MM.1S (cell line): ENCODE measurements around the gene HSPB2.

ENCODE experiments used
- DNase-seq: peaks from one replicate; pipeline ENCODE4 v3.0.0-alpha.2; 2015
- H2AFZ ChIP-seq: fragments of 300-600 bp; sonication (generic); 2 replicates; pipeline ENCODE4 v1.6.0; 2016; ENCODE audit warnings: antibody characterized with exemption, low read length
- H3F3A ChIP-seq: fragments of 300-600 bp; sonication (generic); 2 replicates; pipeline ENCODE4 v1.6.1; 2016; ENCODE audit warnings: mild to moderate bottlenecking, antibody characterized with exemption, low read length, moderate library complexity, mixed read lengths; ENCODE audit not compliant: insufficient read depth
- H3K27ac ChIP-seq: fragments of 300-600 bp; sonication (generic); 2 replicates; pipeline ENCODE4 v1.5.1; 2016; ENCODE audit warnings: mild to moderate bottlenecking, low read length
- H3K27me3 ChIP-seq: fragments of 300-600 bp; sonication (generic); replicated peaks from 2 replicates; pipeline ENCODE4 v1.6.0; 2016; ENCODE audit warnings: low read length; ENCODE audit not compliant: insufficient read depth
- H3K36me3 ChIP-seq: fragments of 300-600 bp; sonication (generic); replicated peaks from 2 replicates; pipeline ENCODE4 v1.6.1; 2016; ENCODE audit warnings: mild to moderate bottlenecking, low read length, mixed read lengths; ENCODE audit not compliant: insufficient read depth
- H3K4me1 ChIP-seq: fragments of 300-600 bp; sonication (generic); 2 replicates; pipeline ENCODE4 v1.6.1; 2016; ENCODE audit warnings: low read length, mixed read lengths
- H3K4me2 ChIP-seq: fragments of 300-600 bp; sonication (generic); 2 replicates; pipeline ENCODE4 v1.6.0; 2016; ENCODE audit warnings: low read depth, low read length
- H3K4me3 ChIP-seq: fragments of 300-600 bp; sonication (generic); 2 replicates; pipeline ENCODE4 v1.5.1; 2016; ENCODE audit warnings: low read length, mixed read lengths
- H3K79me2 ChIP-seq: fragments of 300-600 bp; sonication (generic); 2 replicates; pipeline ENCODE4 v1.6.1; 2016; ENCODE audit warnings: mixed run types, low read length, mixed read lengths
- H3K9ac ChIP-seq: fragments of 300-600 bp; sonication (generic); 2 replicates; pipeline ENCODE4 v1.6.1; 2016; ENCODE audit warnings: low read length, mixed read lengths
- H3K9me2 ChIP-seq: fragments of 300-600 bp; sonication (generic); replicated peaks from 2 replicates; pipeline ENCODE4 v1.6.1; 2016; ENCODE audit warnings: mild to moderate bottlenecking, low read length, mixed read lengths; ENCODE audit not compliant: insufficient read depth
- H3K9me3 ChIP-seq: fragments of 300-600 bp; sonication (generic); replicated peaks from 2 replicates; pipeline ENCODE4 v1.6.1; 2016; ENCODE audit warnings: mild to moderate bottlenecking, low read length, mixed read lengths; ENCODE audit not compliant: insufficient read depth
- H4K20me1 ChIP-seq: fragments of 300-600 bp; sonication (generic); 2 replicates; pipeline ENCODE4 v1.6.1; 2016; ENCODE audit warnings: mild to moderate bottlenecking, low read length, moderate library complexity, mixed read lengths; ENCODE audit not compliant: insufficient read depth
- CTCF ChIP-seq: fragments of 300-600 bp; sonication (generic); IDR thresholded peaks from 2 replicates; pipeline ENCODE4 v1.5.1; 2016; ENCODE audit warnings: antibody characterized with exemption, low read length, mixed read lengths
- EZH2 ChIP-seq: fragments of 300-600 bp; sonication (generic); optimal IDR thresholded peaks from 2 replicates; pipeline ENCODE3; 2017; ENCODE audit warnings: low read depth, mild to moderate bottlenecking, antibody characterized with exemption, low read length, mixed read lengths
- EZH2phosphoT487 ChIP-seq: fragments of 300-600 bp; sonication (generic); IDR thresholded peaks from 2 replicates; pipeline ENCODE4 v1.6.1; 2018; ENCODE audit warnings: antibody characterized with exemption, low read length

The HSPB2 gene

DNA sequence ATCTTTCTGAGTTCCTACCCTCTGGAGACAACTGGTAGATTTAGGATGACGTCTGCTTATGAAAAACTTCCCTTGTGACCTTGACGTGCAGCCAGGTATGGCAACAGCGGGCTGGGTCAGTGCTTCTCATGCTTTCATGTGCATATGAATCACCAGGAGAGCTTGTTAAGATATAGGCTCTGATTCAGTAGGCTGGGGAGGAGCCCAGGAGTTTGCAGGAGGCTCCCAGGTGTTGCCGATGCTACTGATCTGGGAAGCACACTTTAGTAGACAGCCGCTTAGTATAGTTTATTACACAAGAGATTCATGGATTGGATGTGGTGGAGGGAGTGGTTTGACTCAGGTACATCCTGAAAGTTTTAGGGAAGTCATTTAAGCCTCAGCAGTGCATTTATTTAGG is 48.4 kb downstream of the HSPB2 start:
- Histone ChIP-seq H3K9ac (no peak overlapping the region), H3K27me3 (no peaks in the 10 kb centered on the region), H2AFZ (no peak overlapping the region), H3F3A (no peaks in the 10 kb centered on the region), H3K4me2 (no peak overlapping the region), H3K27ac (no peak overlapping the region), H3K36me3 (no peaks in the 10 kb centered on the region), H3K9me3 (no peaks in the 10 kb centered on the region), H3K79me2 (no peaks in the 10 kb centered on the region), H4K20me1 (no peaks in the 10 kb centered on the region), H3K9me2 (no peaks in the 10 kb centered on the region), H3K4me3 (no peak overlapping the region), H3K4me1 (no peaks in the 10 kb centered on the region)
- TF ChIP-seq EZH2 (no peak), EZH2phosphoT487 (no peak), CTCF (no peak)
- no peak for DNase-seq

- no peaks in the 10 kb centered on the region for H3K4me1 ChIP-seq
- TF ChIP-seq EZH2phosphoT487 (no peak), EZH2 (no peak), CTCF (no peak)
- no peak for DNase-seq
Observed at GRCh38 chr11:111961389-111962300, 49.1 kb downstream of the HSPB2 start.

More at GRCh38 chr11:111961389-111962300, 49.1 kb downstream of the HSPB2 start:
- no peaks in the 10 kb centered on the region for H3K27me3 ChIP-seq
- H3K9me3 ChIP-seq, result no peaks in the 10 kb centered on the region
- H3K79me2 ChIP-seq, result no peaks in the 10 kb centered on the region
- no peaks in the 10 kb centered on the region for H3F3A ChIP-seq
- no peaks in the 10 kb centered on the region for H3K36me3 ChIP-seq
- no peak overlapping the region for H3K27ac ChIP-seq
- no peak overlapping the region for H3K9ac ChIP-seq
- no peak overlapping the region for H2AFZ ChIP-seq
- no peak overlapping the region for H3K4me2 ChIP-seq
- H3K9me2 ChIP-seq, result no peaks in the 10 kb centered on the region
- H3K4me3 ChIP-seq, result no peak overlapping the region
- no peaks in the 10 kb centered on the region for H4K20me1 ChIP-seq
